A549 treated with Hydrocortisone at 1 μM for 4 hours (cell line): ENCODE measurements around the gene FAM131A. TPM values are rescaled to one million over a fixed set of nuclear protein-coding genes. Genes with fewer than 3 reads are reported as not detected.

Experiments used
- total RNA-seq: library from RNA; stranded (reverse); fragments of 200-300 nt; extraction: Qiagen RNA extraction; gene quantifications from 5 replicates; pipeline ENCODE4 v1.2.3, GENCODE V29; 2022

The FAM131A gene
- total RNA-seq, result 9.8 to 12.5 TPM (median 11.2 TPM) in 5 replicates

DNA sequence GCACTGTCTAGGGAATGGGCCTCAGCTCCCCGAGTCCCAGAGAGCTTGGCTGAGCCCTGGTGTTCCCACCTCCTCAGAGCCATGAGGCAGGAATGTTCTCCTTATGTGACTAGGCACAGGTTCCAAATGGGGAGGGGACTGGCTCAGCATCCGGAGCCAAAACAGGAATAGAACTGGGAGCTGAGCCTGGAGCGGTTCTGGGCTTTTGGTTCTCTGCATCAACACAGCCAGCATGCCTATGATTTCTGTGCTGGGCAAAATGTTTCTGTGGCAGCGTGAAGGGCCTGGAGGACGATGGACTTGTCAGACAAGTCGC is at the start of gene FAM131A:
FAM131A (plus strand) TSS at position 202 of the 316 bp plus-strand sequence; CDS start at position 233, 31 bp downstream.

GRCh38 chr3:184298759-184299487 is 38.5 kb upstream of the FAM131A start, which contains the start of gene PSMD2:
Gene PSMD2, plus strand, starts transcription at chr3:184299241. Its CDS starts 26 bp downstream, at chr3:184299267.

GRCh38 chr3:184314363-184314699 is 23.1 kb upstream of the FAM131A start, which contains the start of gene EIF4G1:
Gene EIF4G1, plus strand, starts transcription at chr3:184314606. Its CDS starts 1,191 bp downstream, at chr3:184315797.

GRCh38 chr3:184361532-184361931 is 24.1 kb downstream of the FAM131A start, which contains the start of the genes CLCN2 and POLR2H:
Gene CLCN2, minus strand, starts transcription at chr3:184361605. Its CDS starts 126 bp downstream, at chr3:184361479.
Gene POLR2H, plus strand, starts transcription at chr3:184361710. Its CDS starts 1,783 bp downstream, at chr3:184363493.

GRCh38 chr3:184377882-184378445 is 40.6 kb downstream of the FAM131A start, which contains the start of gene THPO:
Gene THPO, minus strand, starts transcription at chr3:184378207. Its CDS starts 1,948 bp downstream, at chr3:184376259.

GRCh38 chr3:184379358-184380184 is 42.2 kb downstream of the FAM131A start, which contains the start of gene CHRD:
Gene CHRD, plus strand, starts transcription at chr3:184380054. Its CDS starts 265 bp downstream, at chr3:184380319.

Other genes with a start within 250 kb of the FAM131A start
- gene HTR3E, start 240.5 kb upstream of the FAM131A start, total RNA-seq, result not detected in 5 replicates
- 27.1 to 29.4 TPM (median 28.7 TPM) in 5 replicates for gene EIF2B5, start 202.2 kb upstream of the FAM131A start, total RNA-seq
- gene DVL3, start 182.2 kb upstream of the FAM131A start, total RNA-seq, result 19.5 to 26.2 TPM (median 23.2 TPM) in 5 replicates
- 291 to 307 TPM (median 298 TPM) in 5 replicates for gene AP2M1, start 162.7 kb upstream of the FAM131A start, total RNA-seq
- 29.7 to 35.9 TPM (median 33.4 TPM) in 5 replicates for gene ABCF3, start 151.4 kb upstream of the FAM131A start, total RNA-seq
- gene VWA5B2, start 108.0 kb upstream of the FAM131A start, total RNA-seq, result 0.25 to 0.60 TPM (median 0.40 TPM) in 5 replicates
- gene ALG3, start 88.6 kb upstream of the FAM131A start, total RNA-seq, result 59.2 to 80.4 TPM (median 71.4 TPM) in 5 replicates
- gene EEF1AKMT4, start 87.9 kb upstream of the FAM131A start, total RNA-seq, result 8.8 to 13.1 TPM (median 11.3 TPM) in 5 replicates
- 0.78 to 1.7 TPM (median 1.4 TPM) in 5 replicates for gene CAMK2N2, start 76.0 kb upstream of the FAM131A start, total RNA-seq
- gene ECE2, start 61.6 kb upstream of the FAM131A start, total RNA-seq, result not detected in 5 replicates
- gene PSMD2, start 38.4 kb upstream of the FAM131A start, total RNA-seq, result 284 to 383 TPM (median 293 TPM) in 5 replicates
- gene EIF4G1, start 23.0 kb upstream of the FAM131A start, total RNA-seq, result 248 to 307 TPM (median 264 TPM) in 5 replicates
- 4.2 to 5.7 TPM (median 5.1 TPM) in 5 replicates for gene CLCN2, start 24.0 kb downstream of the FAM131A start, total RNA-seq
- gene POLR2H, start 24.1 kb downstream of the FAM131A start, total RNA-seq, result 65.8 to 77.6 TPM (median 71.5 TPM) in 5 replicates
- 0.11 to 0.12 TPM in 2 of 5 replicates, not detected in the others for gene THPO, start 40.6 kb downstream of the FAM131A start, total RNA-seq
- 0.14 to 0.35 TPM (median 0.24 TPM) in 5 replicates for gene CHRD, start 42.5 kb downstream of the FAM131A start, total RNA-seq
- 0.15 to 0.21 TPM (median 0.20 TPM) in 5 replicates for gene EPHB3, start 224.2 kb downstream of the FAM131A start, total RNA-seq